ENCODE results near the gene ATP11A. TPM values are rescaled to one million over a fixed set of nuclear protein-coding genes. Genes with fewer than 3 reads are reported as not detected.

Gene ATP11A
- total RNA-seq, 2 donors from 2014 or later, result 15.8 to 19.6 TPM

GRCh38 chr13:112814905-112815585 lies 125.2 kb downstream of the ATP11A start:
- H3K36me3 ChIP-seq, result no peaks in the 10 kb centered on the region

DNA sequence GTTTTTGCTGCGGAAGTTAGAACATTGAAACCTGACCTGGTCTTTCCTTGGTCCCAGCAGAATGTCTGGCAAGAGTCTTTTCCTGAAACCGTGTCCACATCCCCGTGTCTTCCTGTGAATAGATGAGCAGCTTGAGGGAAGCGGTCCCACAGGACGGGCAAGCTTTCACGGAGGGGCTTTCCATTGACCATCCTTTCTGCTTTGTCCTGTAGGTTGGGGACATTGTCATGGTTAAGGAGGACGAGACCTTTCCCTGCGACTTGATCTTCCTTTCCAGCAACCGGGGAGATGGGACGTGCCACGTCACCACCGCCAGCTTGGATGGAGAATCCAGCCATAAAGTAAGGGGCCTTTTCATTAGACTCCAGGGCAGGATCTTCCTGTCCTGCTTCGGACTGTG lies 126.0 kb downstream of the ATP11A start:
- intact Hi-C loops (cut with DNase I), result no loop called here
- H3K4me3 ChIP-seq, result no peak overlapping the region
- H3K9me3 ChIP-seq, result no peaks in the 10 kb centered on the region
- H3K36me3 ChIP-seq, result no peaks in the 10 kb centered on the region
- no peak overlapping the region for H3K9ac ChIP-seq (ENCODE audit: low read depth in 2 of 2, low read length in 2 of 2)
- no peak for DNase-seq
- TF ChIP-seq, protein P1, sequence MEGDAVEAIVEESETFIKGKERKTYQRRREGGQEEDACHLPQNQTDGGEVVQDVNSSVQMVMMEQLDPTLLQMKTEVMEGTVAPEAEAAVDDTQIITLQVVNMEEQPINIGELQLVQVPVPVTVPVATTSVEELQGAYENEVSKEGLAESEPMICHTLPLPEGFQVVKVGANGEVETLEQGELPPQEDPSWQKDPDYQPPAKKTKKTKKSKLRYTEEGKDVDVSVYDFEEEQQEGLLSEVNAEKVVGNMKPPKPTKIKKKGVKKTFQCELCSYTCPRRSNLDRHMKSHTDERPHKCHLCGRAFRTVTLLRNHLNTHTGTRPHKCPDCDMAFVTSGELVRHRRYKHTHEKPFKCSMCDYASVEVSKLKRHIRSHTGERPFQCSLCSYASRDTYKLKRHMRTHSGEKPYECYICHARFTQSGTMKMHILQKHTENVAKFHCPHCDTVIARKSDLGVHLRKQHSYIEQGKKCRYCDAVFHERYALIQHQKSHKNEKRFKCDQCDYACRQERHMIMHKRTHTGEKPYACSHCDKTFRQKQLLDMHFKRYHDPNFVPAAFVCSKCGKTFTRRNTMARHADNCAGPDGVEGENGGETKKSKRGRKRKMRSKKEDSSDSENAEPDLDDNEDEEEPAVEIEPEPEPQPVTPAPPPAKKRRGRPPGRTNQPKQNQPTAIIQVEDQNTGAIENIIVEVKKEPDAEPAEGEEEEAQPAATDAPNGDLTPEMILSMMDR (IDR thresholded peaks at IDR 0.05), result no peak
- H3K27ac ChIP-seq, result no peak overlapping the region
- no peaks in the 10 kb centered on the region for H3K4me1 ChIP-seq
- no peaks in the 10 kb centered on the region for H3K27me3 ChIP-seq

More at GRCh38 chr13:112814905-112815585, 125.2 kb downstream of the ATP11A start:
- Histone ChIP-seq H3K4me1 (no peaks in the 10 kb centered on the region), H3K4me3 (no peak overlapping the region), H3K9ac (ENCODE audit: low read depth in 2 of 2, low read length in 2 of 2) (no peak overlapping the region), H3K9me3 (no peaks in the 10 kb centered on the region), H3K27ac (no peak overlapping the region), H3K27me3 (no peaks in the 10 kb centered on the region)
- intact Hi-C loops (cut with DNase I), result no loop called here
- TF ChIP-seq, protein P1 (IDR thresholded peaks at IDR 0.05), result no peak
- no peak for DNase-seq

- H3K27ac ChIP-seq, result no peak overlapping the region
- H3K27me3 ChIP-seq, result no peaks in the 10 kb centered on the region
- no peak for DNase-seq
- no peak overlapping the region for H3K9ac ChIP-seq (ENCODE audit: low read depth in 2 of 2, low read length in 2 of 2)
- no peaks in the 10 kb centered on the region for H3K4me1 ChIP-seq
- no peaks in the 10 kb centered on the region for H3K9me3 ChIP-seq
- no peak overlapping the region for H3K4me3 ChIP-seq
- H3K36me3 ChIP-seq, result no peaks in the 10 kb centered on the region
- TF ChIP-seq, protein P1 (IDR thresholded peaks at IDR 0.05), result no peak
- intact Hi-C loops (cut with DNase I), result no loop called here
These were observed 128.3 kb downstream of the ATP11A start for GRCh38 chr13:112818040-112818697.

DNA sequence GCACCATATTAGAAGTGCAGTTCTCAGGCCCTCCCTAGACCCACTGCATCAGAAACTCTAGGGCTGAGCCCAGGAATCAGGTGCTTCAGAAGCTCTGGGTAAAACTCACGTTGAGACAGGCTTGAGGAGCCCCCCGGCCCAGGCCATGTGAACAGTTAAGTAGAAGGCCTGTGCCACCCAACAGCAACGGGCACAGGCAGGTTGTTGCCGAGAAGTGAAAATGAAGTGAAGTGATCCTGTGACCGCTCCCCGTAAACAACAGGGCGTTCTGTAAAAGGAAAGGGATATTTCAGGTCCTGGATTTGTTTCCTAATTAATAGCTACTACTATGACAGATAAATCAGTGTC lies 128.8 kb downstream of the ATP11A start:
- no peak overlapping the region for H3K27ac ChIP-seq
- no peaks in the 10 kb centered on the region for H3K9me3 ChIP-seq
- no peak overlapping the region for H3K9ac ChIP-seq (ENCODE audit: low read depth in 2 of 2, low read length in 2 of 2)
- no peak for DNase-seq
- H3K36me3 ChIP-seq, result no peaks in the 10 kb centered on the region
- TF ChIP-seq, protein P1 (IDR thresholded peaks at IDR 0.05), result no peak
- H3K4me3 ChIP-seq, result no peak overlapping the region
- no peaks in the 10 kb centered on the region for H3K27me3 ChIP-seq
- no peaks in the 10 kb centered on the region for H3K4me1 ChIP-seq
- intact Hi-C loops (cut with DNase I), result no loop called here

DNA sequence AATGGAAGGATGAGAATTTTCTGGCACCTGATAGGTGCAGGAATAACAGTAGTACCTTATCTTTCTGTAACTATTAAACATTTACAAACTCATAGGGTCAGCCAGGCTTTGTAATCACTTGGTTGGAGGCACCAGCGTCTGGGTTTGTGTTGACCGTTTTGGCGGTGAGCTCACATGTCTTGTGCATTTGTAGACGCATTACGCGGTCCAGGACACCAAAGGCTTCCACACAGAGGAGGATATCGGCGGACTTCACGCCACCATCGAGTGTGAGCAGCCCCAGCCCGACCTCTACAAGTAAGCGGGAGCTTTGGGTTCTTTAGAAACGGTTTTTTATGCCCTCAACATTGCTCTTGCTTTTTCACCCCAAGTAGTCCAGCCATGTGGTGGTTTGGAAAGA lies 129.3 kb downstream of the ATP11A start:
- Histone ChIP-seq H3K9ac (ENCODE audit: low read depth in 2 of 2, low read length in 2 of 2) (no peak overlapping the region), H3K4me3 (no peak overlapping the region), H3K36me3 (no peaks in the 10 kb centered on the region), H3K27me3 (no peaks in the 10 kb centered on the region), H3K4me1 (no peaks in the 10 kb centered on the region), H3K27ac (no peak overlapping the region), H3K9me3 (no peaks in the 10 kb centered on the region)
- intact Hi-C loops (cut with DNase I), result no loop called here
- DNase-seq, result no peak
- TF ChIP-seq, protein P1 (IDR thresholded peaks at IDR 0.05), result no peak

All from colonic mucosa (tissue), 4 donors.